SK-N-SH (cell line): ENCODE measurements around the gene SALL3.

ENCODE experiments used
- CHD2 ChIP-seq: fragments of 150-350 bp; IDR thresholded peaks from 2 replicates; pipeline ENCODE4 v1.6.1; 2018; ENCODE audit warnings: low read length; ENCODE audit not compliant: partially characterized antibody
- EP300 ChIP-seq, 2 experiments: IDR thresholded peaks; 2 replicates each; pipeline versions ENCODE4 v1.4.0 to v1.6.1; 2012; ENCODE audit warnings: borderline replicate concordance in 1 of 2, low read depth in 1 of 2, low read length in 1 of 2
- GABPA ChIP-seq: IDR thresholded peaks from 2 replicates; pipeline ENCODE4 v1.4.0; 2012; ENCODE audit warnings: low read depth, mild to moderate bottlenecking
- MAX ChIP-seq: IDR thresholded peaks from 2 replicates; pipeline ENCODE4 v1.4.0; 2012; ENCODE audit warnings: low read depth
- POLR2AphosphoS5 ChIP-seq: IDR thresholded peaks from 2 replicates; pipeline ENCODE4 v1.6.1; 2012; ENCODE audit warnings: low read depth, low read length
- RAD21 ChIP-seq: IDR thresholded peaks from 2 replicates; pipeline ENCODE4 v1.6.1; 2012; ENCODE audit warnings: mild to moderate bottlenecking, low read length
- REST ChIP-seq: IDR thresholded peaks from 2 replicates; pipeline ENCODE4 v1.6.1; 2012; ENCODE audit warnings: mild to moderate bottlenecking, low read depth, low read length, moderate library complexity
- SIN3A ChIP-seq: IDR thresholded peaks from 2 replicates; pipeline ENCODE4 v1.6.1; 2012; ENCODE audit warnings: low read depth, mild to moderate bottlenecking, low read length, moderate library complexity, borderline replicate concordance
- TEAD4 ChIP-seq: IDR thresholded peaks from 2 replicates; pipeline ENCODE4 v1.4.0; 2012; ENCODE audit warnings: mild to moderate bottlenecking, borderline replicate concordance; ENCODE audit not compliant: insufficient read depth
- TF ChIP-seq, protein P1 (sequence below): fragments of 200-600 bp; sonication (generic); IDR thresholded peaks from 2 replicates; pipeline ENCODE4 v1.6.1; 2017; ENCODE audit warnings: antibody characterized with exemption, mild to moderate bottlenecking, moderate library complexity

- TF ChIP-seq, protein P1, sequence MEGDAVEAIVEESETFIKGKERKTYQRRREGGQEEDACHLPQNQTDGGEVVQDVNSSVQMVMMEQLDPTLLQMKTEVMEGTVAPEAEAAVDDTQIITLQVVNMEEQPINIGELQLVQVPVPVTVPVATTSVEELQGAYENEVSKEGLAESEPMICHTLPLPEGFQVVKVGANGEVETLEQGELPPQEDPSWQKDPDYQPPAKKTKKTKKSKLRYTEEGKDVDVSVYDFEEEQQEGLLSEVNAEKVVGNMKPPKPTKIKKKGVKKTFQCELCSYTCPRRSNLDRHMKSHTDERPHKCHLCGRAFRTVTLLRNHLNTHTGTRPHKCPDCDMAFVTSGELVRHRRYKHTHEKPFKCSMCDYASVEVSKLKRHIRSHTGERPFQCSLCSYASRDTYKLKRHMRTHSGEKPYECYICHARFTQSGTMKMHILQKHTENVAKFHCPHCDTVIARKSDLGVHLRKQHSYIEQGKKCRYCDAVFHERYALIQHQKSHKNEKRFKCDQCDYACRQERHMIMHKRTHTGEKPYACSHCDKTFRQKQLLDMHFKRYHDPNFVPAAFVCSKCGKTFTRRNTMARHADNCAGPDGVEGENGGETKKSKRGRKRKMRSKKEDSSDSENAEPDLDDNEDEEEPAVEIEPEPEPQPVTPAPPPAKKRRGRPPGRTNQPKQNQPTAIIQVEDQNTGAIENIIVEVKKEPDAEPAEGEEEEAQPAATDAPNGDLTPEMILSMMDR, result peak; percentile 23
- TF ChIP-seq RAD21 (no peak), SIN3A (no peak), GABPA (no peak), REST (no peak), EP300 (IDR thresholded peaks at IDR 0.05; ENCODE audit: borderline replicate concordance in 1 of 2, low read depth in 1 of 2, low read length in 1 of 2) (no peak), POLR2AphosphoS5 (no peak), TEAD4 (no peak), CHD2 (no peak), MAX (no peak)
Measured at GRCh38 chr18:78998371-78999071, 18.9 kb downstream of the SALL3 start.
